ENCODE measurements around the gene ANO10.

The ANO10 gene

GRCh38 chr3:43624619-43625305, 3.0 kb upstream of the ANO10 start:
- TF ChIP-seq CTCF (IDR thresholded peaks at IDR 0.05; ENCODE audit: insufficient read depth, low read depth, low read length, missing control alignments) = no peak
- DNase-seq (ENCODE audit: low read depth) = no peak
- no peak overlapping the region for H3K4me3 ChIP-seq (ENCODE audit: low read depth, low read length)

GRCh38 chr3:43620831-43621655, 768 bp downstream of the ANO10 start:
- TF ChIP-seq CTCF (IDR thresholded peaks at IDR 0.05; ENCODE audit: insufficient read depth, low read depth, low read length, missing control alignments) = no peak
- DNase-seq (ENCODE audit: low read depth) = peak; percentile 16
- peak overlapping the region; percentile 71 for H3K4me3 ChIP-seq (ENCODE audit: low read depth, low read length)

- no peak overlapping the region for H3K4me3 ChIP-seq (ENCODE audit: low read depth, low read length)
- TF ChIP-seq CTCF (IDR thresholded peaks at IDR 0.05; ENCODE audit: insufficient read depth, low read depth, low read length, missing control alignments) = no peak
- no peak for DNase-seq (ENCODE audit: low read depth)
Observed at GRCh38 chr3:43619588-43619987, 2.2 kb downstream of the ANO10 start.

- no peak for DNase-seq (ENCODE audit: low read depth)
- no peak overlapping the region for H3K4me3 ChIP-seq (ENCODE audit: low read depth, low read length)
- no peak for TF ChIP-seq CTCF (IDR thresholded peaks at IDR 0.05; ENCODE audit: insufficient read depth, low read depth, low read length, missing control alignments)
Observed at GRCh38 chr3:43618142-43618541, 3.7 kb downstream of the ANO10 start.

- TF ChIP-seq CTCF (IDR thresholded peaks at IDR 0.05; ENCODE audit: insufficient read depth, low read depth, low read length, missing control alignments) = no peak
Observed at GRCh38 chr3:43616034-43616433, 5.8 kb downstream of the ANO10 start.

GRCh38 chr3:43615133-43615532, 6.7 kb downstream of the ANO10 start:
- H3K4me3 ChIP-seq (ENCODE audit: low read depth, low read length) = no peak overlapping the region
- no peak for DNase-seq (ENCODE audit: low read depth)
- no peak for TF ChIP-seq CTCF (IDR thresholded peaks at IDR 0.05; ENCODE audit: insufficient read depth, low read depth, low read length, missing control alignments)

More at GRCh38 chr3:43616034-43616433, 5.8 kb downstream of the ANO10 start:
- DNase-seq (ENCODE audit: low read depth) = no peak
- H3K4me3 ChIP-seq (ENCODE audit: low read depth, low read length) = no peak overlapping the region
